H1 (cell line): ENCODE data around the gene TTLL5. TPM values are rescaled to one million over a fixed set of nuclear protein-coding genes. Genes with fewer than 3 reads are reported as not detected.

Experiments used
- CTCF ChIA-PET: fragments of 300-600 bp; sonication (Branson Sonifier 250); formaldehyde crosslinking; loops from one replicate; lab custom pipeline; 2021; ENCODE audit not compliant: partially characterized antibody; lab: Charles Lee
- POLR2A ChIA-PET: fragments of 300-600 bp; sonication (Branson Sonifier 250); formaldehyde crosslinking; loops from one replicate; lab custom pipeline; 2021; ENCODE audit warnings: inconsistent platforms; ENCODE audit not compliant: partially characterized antibody; lab: Charles Lee
- DNase-seq, 2 experiments: peaks; one replicate each; pipeline versions ENCODE4 v3.0.0 to v3.0.0-alpha.2; 2010 to 2022; ENCODE audit warnings: low spot score in 2 of 2, low read depth in 1 of 2, mixed read lengths in 1 of 2
- FAIRE-seq: peaks from 2 replicates; lab custom pipeline; 2011; peaks lifted over from hg19 to GRCh38; lab: Jason Lieb, UNC
- H2AFZ ChIP-seq: 2 replicates; pipeline ENCODE4 v1.8.1; 2012; ENCODE audit warnings: low read length, inconsistent platforms
- H2AK5ac ChIP-seq: 2 replicates; pipeline ENCODE4 v1.6.1; 2013; ENCODE audit warnings: low read depth, low read length
- H2BK120ac ChIP-seq: replicated peaks from 2 replicates; pipeline ENCODE3; 2013; ENCODE audit warnings: low read depth, low read length, inconsistent platforms
- H2BK12ac ChIP-seq: 2 replicates; pipeline ENCODE4 v1.6.1; 2013; ENCODE audit warnings: low read depth, low read length
- H2BK15ac ChIP-seq: 2 replicates; pipeline ENCODE4 v1.6.1; 2013; ENCODE audit warnings: low read length
- H2BK20ac ChIP-seq: 2 replicates; pipeline ENCODE4 v1.6.1; 2013; ENCODE audit warnings: low read length
- H2BK5ac ChIP-seq: 2 replicates; pipeline ENCODE4 v1.6.1; 2013; ENCODE audit warnings: low read depth, low read length
- H3K14ac ChIP-seq: 2 replicates; pipeline ENCODE4 v1.6.1; 2013; ENCODE audit warnings: inconsistent platforms; ENCODE audit not compliant: insufficient read length
- H3K18ac ChIP-seq: 2 replicates; pipeline ENCODE4 v1.6.1; 2013; ENCODE audit warnings: low read length; ENCODE audit errors: extremely low read depth
- H3K23ac ChIP-seq: 2 replicates; pipeline ENCODE4 v1.6.1; 2013; ENCODE audit warnings: inconsistent platforms; ENCODE audit not compliant: insufficient read length
- H3K23me2 ChIP-seq: 2 replicates; pipeline ENCODE4 v1.6.1; 2013; ENCODE audit warnings: low read depth, low read length
- H3K27ac ChIP-seq: 2 replicates; pipeline ENCODE4 v1.6.1; 2011; ENCODE audit warnings: low read depth, low read length, inconsistent platforms
- H3K27me3 ChIP-seq, 4 experiments: replicated peaks in 1 of 4; 1 replicate in 1 of 4; 2 replicates in 3 of 4; pipeline versions ENCODE4 v1.6.1 to v1.8.1; 2011 to 2013; ENCODE audit warnings: low read length in 3 of 4, mild to moderate bottlenecking in 3 of 4, inconsistent platforms in 2 of 4, mixed read lengths in 2 of 4, moderate library complexity in 1 of 4; ENCODE audit not compliant: control insufficient read depth in 3 of 4, insufficient read depth in 3 of 4; ENCODE audit errors: extremely low read depth in 1 of 4
- H3K36me3 ChIP-seq, 4 experiments: 2 replicates each; pipeline versions ENCODE4 v1.6.1 to v1.8.1; 2011 to 2013; ENCODE audit warnings: mild to moderate bottlenecking in 4 of 4, low read length in 3 of 4, moderate library complexity in 2 of 4, control low read depth in 1 of 4, inconsistent platforms in 1 of 4; ENCODE audit not compliant: insufficient read depth in 4 of 4, control insufficient read depth in 2 of 4
- H3K4ac ChIP-seq: replicated peaks from 2 replicates; pipeline ENCODE3; 2013; ENCODE audit warnings: low read length, low read depth, mixed read lengths, inconsistent platforms; ENCODE audit not compliant: insufficient read length
- H3K4me1 ChIP-seq, 4 experiments: replicated peaks in 1 of 4; 1 replicate in 1 of 4; 2 replicates in 3 of 4; pipeline versions ENCODE4 v1.6.1 to v1.8.1; 2011 to 2013; ENCODE audit warnings: low read length in 3 of 4, inconsistent platforms in 2 of 4, mixed read lengths in 1 of 4; ENCODE audit not compliant: insufficient read depth in 4 of 4, control insufficient read depth in 3 of 4
- H3K4me2 ChIP-seq, 2 experiments: 2 replicates each; pipeline versions ENCODE4 v1.6.1 to v1.8.1; 2011 to 2013; ENCODE audit warnings: low read depth in 2 of 2, low read length in 2 of 2, control low read depth in 1 of 2, inconsistent platforms in 1 of 2, mild to moderate bottlenecking in 1 of 2; ENCODE audit not compliant: insufficient read depth in 1 of 2
- H3K4me3 ChIP-seq, 4 experiments: fragments of 200-600, 300-600 bp in 1 of 4; sonication (generic), shearing (Covaris generic), sonication (Bioruptor Twin) in 1 of 4; 2 replicates each; pipeline versions ENCODE4 v1.5.1 to v1.8.1; 2011 to 2016; ENCODE audit warnings: low read length in 4 of 4, low read depth in 3 of 4, control low read depth in 2 of 4, inconsistent platforms in 2 of 4, mild to moderate bottlenecking in 2 of 4, mixed read lengths in 1 of 4, moderate library complexity in 1 of 4; ENCODE audit not compliant: insufficient read depth in 2 of 4; ENCODE audit errors: extremely low read depth in 1 of 4
- H3K56ac ChIP-seq: replicated peaks from 2 replicates; pipeline ENCODE3; 2013; ENCODE audit warnings: low read depth, mild to moderate bottlenecking, mixed read lengths, low read length, inconsistent platforms; ENCODE audit not compliant: insufficient read length
- H3K79me1 ChIP-seq: 2 replicates; pipeline ENCODE4 v1.6.1; 2013; ENCODE audit warnings: low read depth, low read length, control low read depth
- H3K79me2 ChIP-seq, 2 experiments: 2 replicates each; pipeline versions ENCODE4 v1.6.1 to v1.8.1; 2012 to 2013; ENCODE audit warnings: low read length in 2 of 2, mild to moderate bottlenecking in 2 of 2, inconsistent platforms in 1 of 2; ENCODE audit not compliant: insufficient read depth in 2 of 2, control insufficient read depth in 1 of 2
- H3K9ac ChIP-seq, 4 experiments: replicated peaks in 1 of 4; 1 replicate in 1 of 4; 2 replicates in 3 of 4; pipeline versions ENCODE4 v1.6.1 to v1.8.1; 2011 to 2013; ENCODE audit warnings: low read depth in 3 of 4, low read length in 3 of 4, control low read depth in 2 of 4, mild to moderate bottlenecking in 2 of 4, moderate library complexity in 2 of 4, inconsistent platforms in 1 of 4; ENCODE audit errors: extremely low read depth in 1 of 4
- H3K9me3 ChIP-seq, 2 experiments: 2 replicates each; pipeline versions ENCODE4 v1.6.1 to v1.8.1; 2012 to 2013; ENCODE audit warnings: mild to moderate bottlenecking in 2 of 2, moderate library complexity in 2 of 2, control low read depth in 1 of 2, inconsistent platforms in 1 of 2, low read depth in 1 of 2, low read length in 1 of 2, mixed read lengths in 1 of 2; ENCODE audit not compliant: insufficient read depth in 2 of 2
- H4K20me1 ChIP-seq, 2 experiments: replicated peaks in 1 of 2; 2 replicates each; pipeline versions ENCODE3 to v1.8.1; 2011 to 2013; ENCODE audit warnings: inconsistent platforms in 2 of 2, low read length in 2 of 2, mild to moderate bottlenecking in 1 of 2; ENCODE audit not compliant: insufficient read depth in 2 of 2, control insufficient read depth in 1 of 2
- H4K5ac ChIP-seq: 2 replicates; pipeline ENCODE4 v1.6.1; 2013; ENCODE audit warnings: low read length, low read depth, mixed read lengths, inconsistent platforms; ENCODE audit not compliant: insufficient read length
- H4K8ac ChIP-seq: 2 replicates; pipeline ENCODE4 v1.8.0; 2013; ENCODE audit warnings: mild to moderate bottlenecking, moderate library complexity, low read length, inconsistent platforms; ENCODE audit not compliant: insufficient read depth; ENCODE audit errors: extremely low read depth
- H4K91ac ChIP-seq: replicated peaks from 2 replicates; pipeline ENCODE3; 2013; ENCODE audit warnings: low read length, mixed read lengths, inconsistent platforms; ENCODE audit not compliant: insufficient read length
- ATF3 ChIP-seq: IDR thresholded peaks from 2 replicates; pipeline ENCODE4 v1.6.1; 2011; ENCODE audit warnings: low read depth, mild to moderate bottlenecking, low read length; ENCODE audit not compliant: insufficient read depth
- BACH1 ChIP-seq: IDR thresholded peaks from 2 replicates; pipeline ENCODE4 v1.6.1; 2012; ENCODE audit warnings: low read length, improper control_type of control experiment
- CBX5 ChIP-seq: fragments of 300-800, 300-1000 bp; sonication (generic); IDR thresholded peaks from 2 replicates; pipeline ENCODE4 v1.7.1; 2016; ENCODE audit warnings: antibody characterized with exemption, low read length, low read depth
- EP300 ChIP-seq, 2 experiments: IDR thresholded peaks; 1 replicate in 1 of 2; 2 replicates in 1 of 2; pipeline ENCODE4 v1.6.1; 2011 to 2012; ENCODE audit warnings: low read depth in 2 of 2, low read length in 2 of 2, mild to moderate bottlenecking in 2 of 2, borderline replicate concordance in 1 of 2, inconsistent platforms in 1 of 2, moderate library complexity in 1 of 2
- JUND ChIP-seq: IDR thresholded peaks from 2 replicates; pipeline ENCODE4 v1.6.1; 2011; ENCODE audit warnings: mild to moderate bottlenecking, improper control_type of control experiment, low read length
- KDM4A ChIP-seq: IDR thresholded peaks from one replicate; pipeline ENCODE4 v1.7.1; 2012; ENCODE audit warnings: low read depth, mild to moderate bottlenecking, moderate library complexity, low read length, inconsistent platforms; ENCODE audit not compliant: severe bottlenecking
- MAX ChIP-seq: IDR thresholded peaks from 2 replicates; pipeline ENCODE4 v1.6.1; 2012; ENCODE audit warnings: inconsistent platforms
- NRF1 ChIP-seq: IDR thresholded peaks from 2 replicates; pipeline ENCODE4 v1.6.1; 2011; ENCODE audit warnings: mild to moderate bottlenecking, low read depth, low read length, improper control_type of control experiment
- POU5F1 ChIP-seq: IDR thresholded peaks from 2 replicates; pipeline ENCODE4 v1.6.1; 2011; ENCODE audit warnings: low read depth, mild to moderate bottlenecking, low read length, moderate library complexity
- RBBP5 ChIP-seq: IDR thresholded peaks from 2 replicates; pipeline ENCODE4 v1.7.1; 2012; ENCODE audit warnings: low read depth, mild to moderate bottlenecking, inconsistent platforms, low read length, moderate library complexity, borderline replicate concordance
- SRF ChIP-seq: IDR thresholded peaks from 2 replicates; pipeline ENCODE4 v1.6.1; 2011; ENCODE audit warnings: mild to moderate bottlenecking, low read depth, low read length, moderate library complexity
- SUZ12 ChIP-seq: fragments of 200-600 bp; sonication (generic); IDR thresholded peaks from 2 replicates; pipeline ENCODE4 v1.6.1; 2012; ENCODE audit warnings: mild to moderate bottlenecking, inconsistent platforms, low read length, moderate library complexity, mixed read lengths
- TEAD4 ChIP-seq: IDR thresholded peaks from 2 replicates; pipeline ENCODE4 v1.6.1; 2012; ENCODE audit warnings: low read depth, low read length, inconsistent platforms, mixed read lengths
- WGBS, 2 experiments: shearing (Covaris generic) in 1 of 2; methylation state at CpG; one replicate each; pipeline versions ENCODE4 v1.1.6 to v1.1.7; 2013 to 2015; ENCODE audit warnings: low lambda C conversion rate in 2 of 2, mixed read lengths in 2 of 2, inconsistent platforms in 1 of 2, low coverage in 1 of 2, missing lambda C conversion rate in 1 of 2; ENCODE audit not compliant: insufficient replicate concordance in 2 of 2, insufficient coverage in 1 of 2, insufficient read length in 1 of 2; ENCODE audit errors: extremely low coverage in 1 of 2, missing lambda C conversion rate in 1 of 2; 5-methylcytosine and 5-hydroxymethylcytosine counted together
- polyA plus RNA-seq, 7 experiments: library from polyadenylated mRNA; depleted of rRNA in 3 of 7; stranded (reverse) in 5 of 7; unstranded in 2 of 7; fragments of >200 nt in 5 of 7; fragments of 200-250 nt in 2 of 7; gene quantifications; 1 replicate in 5 of 7; 2 replicates in 1 of 7; 4 replicates in 1 of 7; pipeline versions ENCODE4 v1.2.1 to v1.2.3, GENCODE V29; 2011 to 2013; ENCODE audit warnings: missing spikeins in 2 of 7, mixed read lengths in 2 of 7
- total RNA-seq: library from RNA; stranded (reverse); fragmentation: NEBNext Ultra II Directional; extraction: Animal tissue kit (Norgen Biotek cat#: 25700); gene quantifications from 2 replicates; pipeline ENCODE4 v1.2.1, GENCODE V29; 2021

The TTLL5 gene
- total and polyA plus RNA-seq, 2 of the 8 experiments (the other 6 are each of a cell fraction or from before 2014, with no cell fraction given) = 16.1 to 45.9 TPM

- Histone ChIP-seq H3K36me3 (no peaks in the 10 kb centered on the region), H3K9ac (no peak overlapping the region), H3K9me3 (no peaks in the 10 kb centered on the region), H2BK120ac (no peak overlapping the region), H4K20me1 (no peaks in the 10 kb centered on the region), H3K4me3 (peak overlapping the region in 1 of 4 experiments; percentile 89; a peak in 1 of 8 replicates), H3K23ac (no peak overlapping the region), H3K27me3 (peaks cover 0 to 26% (median 17%) of the 10 kb centered on the region in 4 experiments; a peak in 5 of 7 replicates), H4K5ac (no peak overlapping the region), H2AK5ac (no peak overlapping the region), H2BK20ac (no peak overlapping the region), H2BK15ac (peak overlapping the region; percentile 36; the same call in 1 of the 2 replicates), H4K91ac (no peak overlapping the region), H3K79me2 (no peaks in the 10 kb centered on the region), H3K4me2 (peak overlapping the region; percentile 83 to 97; a peak in 3 of 4 replicates), H2BK12ac (peak overlapping the region; percentile 22; the same call in 1 of the 2 replicates), H2BK5ac (no peak overlapping the region), H3K4me1 (peaks cover 0 to 7% (median 2%) of the 10 kb centered on the region in 4 experiments; a peak in 6 of 7 replicates), H4K8ac (no peak overlapping the region), H3K27ac (no peak overlapping the region), H3K18ac (no peak overlapping the region), H3K79me1 (no peaks in the 10 kb centered on the region), H2AFZ (no peak overlapping the region), H3K56ac (no peak overlapping the region), H3K4ac (peak overlapping the region; percentile 36), H3K23me2 (peaks cover 8% of the 10 kb centered on the region), H3K14ac (no peak overlapping the region)
- FAIRE-seq = no peak
- ChIA-PET POLR2A (interaction anchor here (0.6 kb wide), 1 partner anchor 49 kb away, joined by 3 read pairs; no protein-coding TSS in a partner anchor), CTCF (interaction anchor here (0.7 to 20.1 kb wide), 15 partner anchors 11 to 587 kb away, joined by 3 to 261 read pairs (median 7); no protein-coding TSS in a partner anchor)
- WGBS, 2 experiments = 76% methylated on average over 8 of the region's 8 CpGs; no CpG with 5 or more reads in 1 of the 2 experiments
- no peak for DNase-seq
- TF ChIP-seq SUZ12 = no peak
- TF ChIP-seq POU5F1 = no peak
- no peak for TF ChIP-seq CBX5
- no peak for TF ChIP-seq ATF3
- no peak for TF ChIP-seq SRF
- TF ChIP-seq JUND = no peak
- no peak for TF ChIP-seq KDM4A
- TF ChIP-seq RBBP5 = no peak
- TF ChIP-seq NRF1 = no peak
- TF ChIP-seq EP300 (IDR thresholded peaks at IDR 0.05; ENCODE audit: borderline replicate concordance in 1 of 2, low read depth in 2 of 2, low read length in 2 of 2) = no peak
- TF ChIP-seq MAX = no peak
- TF ChIP-seq BACH1 = no peak
- no peak for TF ChIP-seq TEAD4
Measured at GRCh38 chr14:75980856-75981255, 319.8 kb downstream of the TTLL5 start.
